ENCODE measurements around the gene DEFB108B.
"Not testable (repeated sequence)": the region's sequence is repeated elsewhere in the genome, so short reads cannot be mapped to it uniquely, and the experiment has no call there.

DEFB108B gene
- total RNA-seq = 0 reads per million in 2 donors

GRCh38 chr11:71832811-71833210 lies at the start of gene DEFB108B:
Gene DEFB108B (plus strand): TSS chr11:71833200. CDS start chr11:71833200, 0 bp downstream.
- DNase-seq = not testable (repeated sequence)

GRCh38 chr11:71786114-71786847 lies 46.7 kb upstream of the DEFB108B start:
- peak in 1 of 5 experiments; percentile 78 for DNase-seq

GRCh38 chr11:71786848-71787097 lies 46.2 kb upstream of the DEFB108B start:
- peak; percentile 95 to 99 (median 96) for DNase-seq

GRCh38 chr11:71787098-71787823 lies 45.7 kb upstream of the DEFB108B start:
- DNase-seq = peak; percentile 89 to 97 (median 94)

GRCh38 chr11:71787824-71788454 lies 45.1 kb upstream of the DEFB108B start:
- peak in 2 of 5 experiments; percentile 36 to 38 for DNase-seq

GRCh38 chr11:71789444-71790196 lies 43.4 kb upstream of the DEFB108B start:
- DNase-seq = not testable (repeated sequence)

- DNase-seq = not testable (repeated sequence)
Measured at GRCh38 chr11:71791111-71791510, 41.9 kb upstream of the DEFB108B start.

- peak in 4 of 5 experiments; percentile 36 to 55 (median 42) for DNase-seq
Measured at GRCh38 chr11:71792621-71793235, 40.3 kb upstream of the DEFB108B start.

GRCh38 chr11:71794386-71795040 lies 38.5 kb upstream of the DEFB108B start:
- DNase-seq = not testable (repeated sequence)

GRCh38 chr11:71795236-71795635 lies 37.8 kb upstream of the DEFB108B start:
- DNase-seq = not testable (repeated sequence)

GRCh38 chr11:71796016-71796415 lies 37.0 kb upstream of the DEFB108B start:
- DNase-seq = not testable (repeated sequence)

GRCh38 chr11:71796781-71797180 lies 36.2 kb upstream of the DEFB108B start:
- not testable (repeated sequence) for DNase-seq

GRCh38 chr11:71799556-71800128 lies 33.4 kb upstream of the DEFB108B start:
- DNase-seq = not testable (repeated sequence)

- DNase-seq = peak; percentile 67 to 82 (median 76)
Measured at GRCh38 chr11:71800335-71800953, 32.6 kb upstream of the DEFB108B start.

- not testable (repeated sequence) for DNase-seq
Measured at GRCh38 chr11:71801026-71801425, 32.0 kb upstream of the DEFB108B start.

- not testable (repeated sequence) for DNase-seq
Measured at GRCh38 chr11:71802874-71803273, 30.1 kb upstream of the DEFB108B start.

GRCh38 chr11:71804158-71804947 lies 28.6 kb upstream of the DEFB108B start:
- not testable (repeated sequence) for DNase-seq

GRCh38 chr11:71812529-71812928 lies 20.5 kb upstream of the DEFB108B start:
- DNase-seq = not testable (repeated sequence)

- DNase-seq = peak; percentile 62 to 82 (median 75)
Measured at GRCh38 chr11:71813481-71814355, 19.3 kb upstream of the DEFB108B start.

All from T-helper 2 cell (primary cell).